Right hindlimb (tissue), 1 donor: ENCODE measurements around the gene SNRK.

Source experiments
- DNase-seq: peaks from one replicate; pipeline ENCODE4 v3.0.0-alpha.2; 2018

SNRK gene, protein sequence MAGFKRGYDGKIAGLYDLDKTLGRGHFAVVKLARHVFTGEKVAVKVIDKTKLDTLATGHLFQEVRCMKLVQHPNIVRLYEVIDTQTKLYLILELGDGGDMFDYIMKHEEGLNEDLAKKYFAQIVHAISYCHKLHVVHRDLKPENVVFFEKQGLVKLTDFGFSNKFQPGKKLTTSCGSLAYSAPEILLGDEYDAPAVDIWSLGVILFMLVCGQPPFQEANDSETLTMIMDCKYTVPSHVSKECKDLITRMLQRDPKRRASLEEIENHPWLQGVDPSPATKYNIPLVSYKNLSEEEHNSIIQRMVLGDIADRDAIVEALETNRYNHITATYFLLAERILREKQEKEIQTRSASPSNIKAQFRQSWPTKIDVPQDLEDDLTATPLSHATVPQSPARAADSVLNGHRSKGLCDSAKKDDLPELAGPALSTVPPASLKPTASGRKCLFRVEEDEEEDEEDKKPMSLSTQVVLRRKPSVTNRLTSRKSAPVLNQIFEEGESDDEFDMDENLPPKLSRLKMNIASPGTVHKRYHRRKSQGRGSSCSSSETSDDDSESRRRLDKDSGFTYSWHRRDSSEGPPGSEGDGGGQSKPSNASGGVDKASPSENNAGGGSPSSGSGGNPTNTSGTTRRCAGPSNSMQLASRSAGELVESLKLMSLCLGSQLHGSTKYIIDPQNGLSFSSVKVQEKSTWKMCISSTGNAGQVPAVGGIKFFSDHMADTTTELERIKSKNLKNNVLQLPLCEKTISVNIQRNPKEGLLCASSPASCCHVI

GRCh38 chr3:43286115-43286840 lies at the start of gene SNRK:
Gene SNRK (plus strand): TSS chr3:43286540. CDS start chr3:43303204, 16,664 bp downstream.
- DNase-seq = peak; percentile 91

- DNase-seq = no peak
Observed at GRCh38 chr3:43238801-43239200, 47.5 kb upstream of the SNRK start.

DNA sequence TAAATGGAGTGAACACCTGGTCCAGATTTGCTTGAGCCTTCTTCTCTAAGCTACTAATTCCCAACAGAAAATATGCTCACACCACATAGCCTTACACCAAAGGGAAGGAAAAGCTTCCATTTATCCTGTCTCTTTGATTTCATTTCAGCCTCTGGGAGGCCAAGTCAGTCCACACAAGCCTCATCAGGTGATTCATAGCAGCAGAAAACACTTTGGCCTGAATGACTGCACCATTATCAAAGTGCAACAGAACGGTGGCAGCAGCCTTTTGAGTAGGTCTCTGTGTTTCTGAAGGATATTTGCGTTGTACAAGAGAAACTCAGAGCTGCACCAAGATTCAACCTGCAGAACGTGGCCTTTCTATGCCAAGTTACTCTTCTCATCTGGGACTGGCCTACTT lies 46.6 kb upstream of the SNRK start:
- DNase-seq = no peak

GRCh38 chr3:43243590-43244587 lies 42.5 kb upstream of the SNRK start:
- no peak for DNase-seq

- DNase-seq = no peak
Observed at GRCh38 chr3:43244694-43245093, 41.6 kb upstream of the SNRK start.

DNA sequence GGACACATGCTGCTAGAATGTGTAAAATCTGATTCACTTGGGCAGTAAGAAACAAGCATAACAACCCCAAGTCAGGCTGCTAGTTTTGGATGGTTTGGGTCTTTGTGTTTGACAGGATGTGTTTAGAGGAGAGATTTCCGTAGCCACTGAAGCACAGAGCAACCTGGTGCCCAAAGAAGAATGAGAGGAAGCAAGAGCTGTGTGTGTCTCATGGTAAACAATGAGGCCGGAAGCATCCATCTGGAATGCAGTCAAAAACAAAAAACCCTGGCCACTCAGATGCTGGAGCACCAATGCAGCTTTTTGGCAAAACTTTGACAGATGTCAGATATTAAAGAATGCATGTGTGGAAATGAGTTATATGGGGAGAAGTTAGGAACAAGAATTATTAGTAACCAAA lies 39.4 kb upstream of the SNRK start:
- DNase-seq = no peak

DNA sequence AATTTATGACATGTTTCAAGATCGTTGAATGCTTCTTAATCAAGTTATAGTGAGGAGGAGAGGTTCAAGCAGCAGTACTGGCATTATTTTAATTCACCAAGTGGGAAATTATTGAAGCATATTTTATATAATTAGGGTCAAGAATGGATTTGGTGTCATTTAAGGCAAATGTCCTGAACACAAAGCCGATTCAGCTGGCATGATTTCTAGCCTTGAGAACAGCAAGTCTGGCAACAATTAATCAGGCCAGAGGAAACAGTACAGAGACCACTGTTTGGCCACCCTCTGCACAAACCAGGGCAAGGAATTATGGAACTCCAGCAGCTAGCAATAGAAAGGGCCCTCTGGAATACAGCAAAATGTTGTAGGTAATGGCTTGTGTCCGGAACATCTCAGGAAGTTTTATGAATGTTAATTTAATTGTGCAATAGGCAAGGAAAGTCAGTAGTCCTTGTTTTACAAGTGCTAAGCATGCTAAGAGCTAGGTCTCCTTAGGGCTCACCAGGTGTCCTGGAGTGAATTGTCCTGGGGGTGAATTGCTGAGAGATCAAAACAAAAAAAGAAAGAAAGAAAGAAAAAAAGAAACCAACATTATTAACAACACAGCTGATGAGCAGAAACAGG lies 38.7 kb upstream of the SNRK start:
- DNase-seq = no peak

DNA sequence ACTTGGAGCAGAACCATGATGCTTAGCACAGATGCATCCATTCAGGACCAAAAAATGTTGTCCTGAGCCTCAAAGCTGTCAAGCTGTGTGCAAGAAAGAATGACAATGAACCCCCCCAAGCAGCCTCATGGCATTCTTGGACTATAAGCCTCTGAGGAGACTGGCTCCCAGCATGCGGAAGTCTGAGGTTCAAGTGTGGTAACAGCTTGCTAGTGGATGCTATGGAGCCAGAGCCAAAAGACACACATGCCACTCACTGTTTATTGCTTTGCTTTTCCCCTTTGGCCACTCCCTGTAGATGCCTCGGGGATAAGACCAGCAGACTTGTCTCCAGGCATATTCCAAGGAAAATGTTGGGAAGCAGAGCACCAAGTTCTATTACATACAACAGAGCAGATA lies 38.2 kb upstream of the SNRK start:
- no peak for DNase-seq

- DNase-seq = no peak
Observed at GRCh38 chr3:43248973-43249372, 37.4 kb upstream of the SNRK start.

DNA sequence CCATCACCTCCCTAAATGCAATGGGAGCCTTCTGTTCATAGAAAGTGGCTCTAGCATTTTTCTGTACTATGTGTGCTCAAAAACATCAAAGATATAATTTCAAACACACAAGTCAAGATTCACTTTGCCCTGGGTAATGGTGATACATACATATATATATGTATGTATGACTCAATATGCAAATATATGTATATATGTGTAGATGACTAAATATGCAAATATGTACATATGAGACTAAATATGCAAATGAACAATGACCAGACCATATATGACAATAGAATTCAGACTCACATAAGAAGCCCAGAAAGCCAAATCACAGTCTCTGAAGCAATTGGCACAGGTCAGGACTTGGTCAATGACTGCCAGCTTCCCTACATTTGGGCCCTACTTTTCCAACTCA lies 36.9 kb upstream of the SNRK start:
- no peak for DNase-seq

- no peak for DNase-seq
Observed at GRCh38 chr3:43253294-43253693, 33.0 kb upstream of the SNRK start.

GRCh38 chr3:43254125-43254524 lies 32.2 kb upstream of the SNRK start:
- no peak for DNase-seq

DNA sequence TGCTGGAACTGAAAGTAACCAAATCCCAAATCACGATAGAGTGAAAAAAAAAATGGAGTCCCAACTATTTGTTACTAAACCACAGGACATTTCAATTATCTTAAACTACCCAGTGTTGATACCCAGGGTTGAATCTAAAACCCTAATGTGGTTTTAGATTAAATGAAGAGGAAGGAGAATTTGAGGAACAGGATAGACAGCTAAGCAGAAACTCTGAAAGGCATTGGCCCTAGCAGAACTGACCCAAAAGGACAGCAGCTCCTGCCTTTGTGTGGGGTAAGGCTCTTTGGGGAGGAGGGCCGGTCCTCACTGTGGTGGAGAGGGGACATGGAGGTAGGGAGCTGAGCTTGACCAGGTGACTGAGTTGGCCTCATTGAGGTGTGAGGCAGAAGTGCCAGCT lies 30.7 kb upstream of the SNRK start:
- no peak for DNase-seq

- no peak for DNase-seq
Observed at GRCh38 chr3:43256714-43257461, 29.5 kb upstream of the SNRK start.

DNA sequence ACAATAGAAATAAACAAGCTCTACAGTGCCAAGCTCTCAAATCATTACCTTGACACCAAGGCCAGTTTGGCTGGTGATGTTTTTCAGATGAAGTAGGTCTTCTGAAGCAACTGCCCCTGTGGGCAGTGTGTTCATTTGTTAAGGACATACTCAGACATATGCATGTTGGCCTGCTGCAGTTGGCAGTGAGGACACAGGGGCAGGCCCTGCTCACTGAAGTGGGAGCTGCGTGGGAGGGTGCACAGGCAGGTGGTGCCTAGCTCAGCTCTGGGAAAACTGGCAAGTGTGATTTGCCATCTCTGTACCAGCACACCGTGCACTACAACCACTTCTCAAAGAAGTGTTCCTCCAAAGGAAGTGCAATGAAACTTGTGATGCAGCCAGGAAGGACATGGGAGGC lies 28.5 kb upstream of the SNRK start:
- no peak for DNase-seq

DNA sequence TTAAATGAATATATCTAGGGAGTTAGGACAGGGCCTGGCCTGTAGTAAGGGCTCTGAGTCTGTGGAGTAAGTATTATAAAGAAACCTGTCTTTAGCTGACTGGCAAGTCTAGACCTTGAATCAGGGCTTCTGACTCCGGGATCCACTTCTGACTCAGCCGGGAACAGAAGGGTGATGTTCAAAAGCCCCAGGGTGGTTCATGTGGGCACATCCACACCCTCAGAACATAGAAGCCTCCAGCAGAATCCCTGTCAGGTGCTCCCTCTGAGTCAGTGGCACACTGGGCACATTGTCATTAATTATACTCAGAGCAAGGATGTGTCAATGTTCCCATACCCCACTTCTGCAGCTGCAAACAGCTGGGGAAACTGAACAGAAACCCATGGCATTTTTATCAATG lies 26.7 kb upstream of the SNRK start:
- no peak for DNase-seq

GRCh38 chr3:43260412-43260811 lies 25.9 kb upstream of the SNRK start:
- no peak for DNase-seq

- no peak for DNase-seq
Observed at GRCh38 chr3:43262194-43262593, 24.1 kb upstream of the SNRK start.

GRCh38 chr3:43266451-43266850 lies 19.9 kb upstream of the SNRK start:
- no peak for DNase-seq

DNA sequence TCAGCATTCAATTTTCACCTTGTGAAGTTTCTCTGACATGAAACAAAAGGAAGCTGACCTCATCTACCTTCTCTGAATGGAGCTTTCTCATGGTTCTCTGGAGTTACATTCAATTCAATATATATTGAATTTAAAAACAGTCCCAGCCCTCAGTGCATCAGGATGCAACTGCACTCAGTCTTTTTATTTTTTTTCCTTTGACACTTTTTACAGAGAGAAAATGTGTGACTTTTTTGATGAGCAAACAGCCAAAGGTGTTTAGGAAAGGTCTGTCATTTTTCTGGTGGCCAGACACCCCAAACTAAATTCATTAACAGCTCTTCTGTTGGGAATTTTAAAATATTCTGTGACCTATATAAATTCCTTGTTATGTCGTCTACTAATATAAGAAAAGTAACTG lies 19.3 kb upstream of the SNRK start:
- DNase-seq = no peak

GRCh38 chr3:43268636-43269035 lies 17.7 kb upstream of the SNRK start:
- no peak for DNase-seq
